GM18909 (cell line): ENCODE data around the gene DCTD.

Source experiments
- ATAC-seq: cut with Tn5 transposase; IDR thresholded peaks from one replicate; pipeline ENCODE4 v1.9.1; 2021; ENCODE audit warnings: mild to moderate bottlenecking; ENCODE audit not compliant: unreplicated experiment, poor library complexity

Gene DCTD

DNA sequence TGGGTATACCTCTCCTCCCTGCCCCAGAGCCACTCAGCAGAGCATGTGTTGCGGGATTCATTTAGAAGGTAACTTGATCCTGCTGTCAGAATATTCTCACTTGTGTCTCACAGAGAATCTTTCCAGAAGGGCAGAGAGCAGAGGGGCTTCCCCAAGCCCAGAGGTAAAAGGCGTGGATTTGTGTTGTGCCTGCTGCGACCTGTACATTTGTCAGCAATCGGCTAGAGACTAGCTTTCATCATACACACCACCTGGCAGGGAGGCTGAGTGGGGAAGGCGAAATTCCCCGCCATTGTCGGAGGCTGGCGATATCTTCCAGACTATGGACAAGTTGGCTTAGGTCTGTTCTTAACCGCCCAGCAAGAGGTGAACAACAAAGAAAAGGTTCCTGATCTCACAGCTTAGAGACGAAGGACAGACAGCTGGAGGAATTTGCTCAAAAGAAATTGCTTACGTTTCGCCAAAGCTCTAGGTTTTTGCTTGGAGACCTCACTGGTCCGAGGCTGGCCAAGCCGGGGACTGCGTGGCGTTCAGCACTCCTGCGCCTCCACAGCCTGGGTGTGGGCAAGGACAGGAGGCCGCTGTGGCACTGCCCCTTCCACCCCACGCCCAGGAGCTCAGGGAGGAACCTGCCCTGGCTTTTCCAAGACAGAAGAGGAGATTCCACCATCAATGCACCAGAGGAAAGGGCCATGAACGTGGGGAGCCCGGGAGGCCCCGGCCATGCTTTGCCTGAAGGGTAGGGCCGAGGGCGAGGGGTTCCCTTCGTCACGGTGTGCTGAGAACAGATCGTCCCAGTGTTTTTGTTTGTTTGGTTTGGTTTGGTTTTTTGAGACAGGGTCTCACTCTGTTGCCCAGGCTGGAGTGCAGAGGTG is 69.4 kb downstream of the DCTD start:
- no peak for ATAC-seq

DNA sequence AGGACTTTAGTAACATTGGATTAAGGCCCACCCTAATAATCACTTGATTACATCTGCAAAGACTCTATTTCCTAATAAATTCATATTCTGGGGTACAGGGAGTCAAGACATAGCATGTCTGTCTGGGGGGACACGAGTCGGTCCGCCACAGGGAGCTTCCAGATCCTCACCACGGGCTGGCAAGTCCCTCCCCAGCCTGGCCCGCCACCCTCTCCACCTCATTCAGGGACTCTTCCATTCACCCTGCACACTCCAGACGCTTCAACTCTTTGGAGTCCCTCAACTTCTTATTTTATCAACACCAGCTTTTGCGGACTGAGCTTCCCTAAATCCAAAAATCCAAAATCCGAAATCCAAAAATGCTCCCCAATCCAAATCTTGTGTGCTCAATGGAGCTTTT is 71.2 kb downstream of the DCTD start:
- ATAC-seq, result no peak

DNA sequence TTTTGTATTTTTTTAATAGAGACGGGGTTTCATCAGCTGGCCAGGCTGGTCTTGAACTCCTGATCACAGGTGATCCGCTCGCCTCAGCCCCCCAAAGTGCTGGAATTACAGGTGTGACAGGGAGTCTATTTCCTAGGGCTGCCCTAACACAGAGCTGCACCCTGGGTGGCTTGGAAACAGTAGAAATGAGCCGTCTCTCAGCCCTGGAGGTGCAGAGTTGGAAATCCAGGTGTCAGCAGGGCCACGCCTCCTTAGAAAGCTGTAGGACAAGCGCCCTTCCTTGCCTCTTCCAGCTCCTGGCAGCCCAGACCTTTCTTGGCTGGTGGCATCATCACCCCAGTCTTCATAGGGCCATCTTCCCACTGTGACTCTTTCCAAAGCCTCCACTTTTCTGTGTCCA is 71.6 kb downstream of the DCTD start:
- no peak for ATAC-seq

DNA sequence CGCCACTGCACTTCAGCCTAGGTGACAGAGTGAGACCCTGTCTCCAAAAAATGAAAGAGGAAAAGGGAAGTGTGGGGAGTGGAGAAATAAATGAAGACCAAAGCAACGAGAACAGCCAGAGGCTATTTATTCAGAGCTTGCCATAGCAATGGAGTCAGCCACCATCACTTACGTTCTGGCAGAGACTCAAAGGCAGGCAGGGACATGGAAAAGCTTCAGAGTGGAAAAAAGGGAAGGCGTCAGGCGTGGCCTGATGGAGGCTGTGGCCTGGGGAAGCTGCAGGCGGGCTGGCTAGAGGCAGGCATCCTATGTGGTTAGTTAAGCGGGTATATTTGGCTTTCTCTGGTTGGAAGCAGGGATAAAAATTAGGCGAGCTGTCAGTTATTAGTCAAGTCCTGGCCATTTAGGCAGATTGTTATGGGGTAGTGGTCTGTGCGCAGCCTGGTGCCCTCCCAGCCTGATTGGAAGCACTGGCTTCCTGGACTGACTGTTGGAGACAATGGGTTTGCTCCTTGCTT is 73.3 kb downstream of the DCTD start:
- no peak for ATAC-seq

DNA sequence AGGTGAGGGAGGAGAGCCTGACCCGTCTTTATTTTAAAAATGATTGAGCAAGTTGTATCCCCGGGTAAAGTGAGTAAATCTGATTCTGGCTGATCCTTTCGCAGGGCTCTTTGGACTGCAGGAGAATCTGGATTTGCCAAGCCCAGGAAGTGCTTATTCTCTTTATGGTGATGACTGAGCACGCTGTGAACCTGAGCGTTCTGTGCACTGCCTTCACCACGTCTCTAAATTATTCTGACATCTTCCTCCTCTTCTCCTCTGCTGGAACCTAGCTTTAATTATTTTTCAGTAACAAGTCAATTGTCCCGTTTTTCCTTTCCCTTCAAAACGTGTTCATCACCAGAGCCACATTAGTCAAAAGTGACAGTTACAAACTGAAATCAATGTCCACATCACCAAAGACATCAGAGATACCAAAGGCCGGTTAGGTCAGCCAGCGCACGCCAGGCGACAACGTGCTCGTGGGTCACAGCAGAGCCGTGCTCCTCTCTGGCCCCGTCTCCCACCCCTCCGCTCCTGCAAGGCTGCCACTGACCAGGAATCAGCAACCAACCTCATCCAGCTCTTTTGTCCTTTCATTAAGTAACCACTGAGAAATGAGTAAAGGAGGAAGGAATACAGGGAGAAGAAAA is 74.3 kb downstream of the DCTD start:
- no peak for ATAC-seq

DNA sequence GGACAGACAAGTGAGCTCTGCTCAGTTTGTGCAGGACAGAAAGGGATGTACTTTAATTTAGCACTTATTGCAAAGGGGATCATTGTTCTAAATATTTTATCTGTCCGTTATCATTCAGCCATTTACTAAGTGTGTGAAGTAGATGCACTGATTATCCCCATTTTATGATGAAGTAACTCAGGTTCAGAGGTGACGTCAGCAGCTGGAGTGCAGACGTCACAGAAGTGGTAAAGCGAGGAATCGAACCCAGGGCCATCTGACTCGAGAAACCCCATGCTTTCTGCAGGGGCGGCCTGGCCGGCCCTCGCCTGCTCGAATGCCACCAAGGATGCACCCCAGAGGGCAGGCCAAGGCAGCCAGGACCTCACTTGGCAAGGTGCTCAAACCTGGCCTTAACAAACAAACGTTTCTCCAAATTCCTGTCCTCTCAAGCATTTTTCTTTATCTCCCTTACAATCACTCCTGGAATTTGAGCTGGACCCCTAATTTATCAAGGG is 75.0 kb downstream of the DCTD start:
- no peak for ATAC-seq

DNA sequence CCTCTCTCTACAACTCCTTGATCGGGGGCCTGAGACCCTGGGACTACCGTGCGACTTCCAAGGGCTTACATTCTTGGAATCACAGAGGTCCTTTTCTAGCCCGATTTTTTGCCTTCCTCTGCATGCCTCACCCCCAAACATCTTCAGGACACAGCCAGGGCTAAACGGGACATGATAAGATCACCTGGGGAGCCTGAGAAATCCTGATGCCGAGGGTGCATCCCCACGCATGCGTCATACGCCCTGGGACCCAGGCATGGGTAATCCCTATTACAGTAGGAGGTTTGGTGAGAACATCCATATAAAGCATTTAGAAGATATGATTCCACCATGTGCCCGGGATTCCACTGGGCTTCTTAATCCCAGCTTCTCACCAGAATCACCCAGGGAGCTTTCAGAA is 77.1 kb downstream of the DCTD start:
- ATAC-seq, result no peak
